Measurements from ENCODE around the gene TOP3A. TPM values are rescaled to one million over a fixed set of nuclear protein-coding genes. Genes with fewer than 3 reads are reported as not detected.
A peak's percentile ranks its signal among the peaks of the same experiment; 100 is the strongest.

The TOP3A gene
- total and polyA plus RNA-seq, 2 of the 13 experiments (the other 11 are each of a cell fraction or from before 2014, with no cell fraction given): 16.9 to 36.8 TPM

GRCh38 chr17:18314731-18315561 is at the start of gene TOP3A, which contains the start of gene SMCR8 (continued):
- TF ChIP-seq E2F1 (CRISPR knock-in tag; IDR thresholded peaks at IDR 0.05) (peak; percentile 92), MYPOP (CRISPR knock-in tag; IDR thresholded peaks at IDR 0.05) (peak; percentile 86), TMF1 (CRISPR knock-in tag; IDR thresholded peaks at IDR 0.05; ENCODE audit: low read depth) (0 out of 2 replicates have a peak, but pooled peaks have one; percentile 2), USF2 (IDR thresholded peaks at IDR 0.05; ENCODE audit: low read depth, low read length) (peak; percentile 97), USF2 (CRISPR knock-in tag; IDR thresholded peaks at IDR 0.05; ENCODE audit: borderline replicate concordance) (peak; percentile 99), YEATS2 (CRISPR knock-in tag; IDR thresholded peaks at IDR 0.05; ENCODE audit: borderline replicate concordance) (peak; percentile 49; the same call in 1 of the 2 replicates), ZNF546 (CRISPR knock-in tag; conservative IDR thresholded peaks at IDR 0.05) (peak; percentile 60; the same call in 1 of the 2 replicates), ZBTB40 (IDR thresholded peaks at IDR 0.05) (peak; percentile 61), ZBTB40 (CRISPR knock-in tag; IDR thresholded peaks at IDR 0.05) (peak; percentile 72)

Data from HepG2 (cell line).